GM12875 (cell line): Measurements from ENCODE around the gene ACACA.

Source experiments
- H3K4me3 ChIP-seq: one replicate; pipeline ENCODE4 v1.5.1; 2011; ENCODE audit warnings: low read depth, low read length, control low read depth
- TF ChIP-seq, protein P1 (sequence below): IDR thresholded peaks from 2 replicates; pipeline ENCODE4 v1.5.1; 2011; ENCODE audit warnings: low read depth, mild to moderate bottlenecking, control low read depth, inconsistent platforms, low read length, moderate library complexity, borderline replicate concordance; ENCODE audit not compliant: insufficient read depth

ACACA gene

DNA sequence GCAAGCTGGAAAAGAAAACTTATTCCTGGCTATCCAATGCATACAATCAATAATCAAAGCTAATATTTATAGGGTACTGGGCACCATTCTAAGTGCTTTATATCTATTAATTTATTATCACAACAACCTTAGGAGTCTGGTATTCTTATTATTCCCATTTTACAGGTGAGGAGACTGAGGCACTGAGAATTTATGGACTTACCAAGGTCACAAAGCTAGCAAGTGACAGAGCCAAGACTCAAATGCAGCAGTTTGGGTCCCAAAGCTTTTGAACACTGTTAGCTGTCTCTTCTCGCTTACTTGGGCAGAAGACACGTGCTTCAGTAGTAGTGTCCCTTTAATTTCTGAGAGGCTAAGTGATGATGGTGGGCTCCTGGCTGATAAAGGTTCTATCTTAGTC, 305.3 kb downstream of the ACACA start:
- no peak overlapping the region for H3K4me3 ChIP-seq
- TF ChIP-seq, protein P1, sequence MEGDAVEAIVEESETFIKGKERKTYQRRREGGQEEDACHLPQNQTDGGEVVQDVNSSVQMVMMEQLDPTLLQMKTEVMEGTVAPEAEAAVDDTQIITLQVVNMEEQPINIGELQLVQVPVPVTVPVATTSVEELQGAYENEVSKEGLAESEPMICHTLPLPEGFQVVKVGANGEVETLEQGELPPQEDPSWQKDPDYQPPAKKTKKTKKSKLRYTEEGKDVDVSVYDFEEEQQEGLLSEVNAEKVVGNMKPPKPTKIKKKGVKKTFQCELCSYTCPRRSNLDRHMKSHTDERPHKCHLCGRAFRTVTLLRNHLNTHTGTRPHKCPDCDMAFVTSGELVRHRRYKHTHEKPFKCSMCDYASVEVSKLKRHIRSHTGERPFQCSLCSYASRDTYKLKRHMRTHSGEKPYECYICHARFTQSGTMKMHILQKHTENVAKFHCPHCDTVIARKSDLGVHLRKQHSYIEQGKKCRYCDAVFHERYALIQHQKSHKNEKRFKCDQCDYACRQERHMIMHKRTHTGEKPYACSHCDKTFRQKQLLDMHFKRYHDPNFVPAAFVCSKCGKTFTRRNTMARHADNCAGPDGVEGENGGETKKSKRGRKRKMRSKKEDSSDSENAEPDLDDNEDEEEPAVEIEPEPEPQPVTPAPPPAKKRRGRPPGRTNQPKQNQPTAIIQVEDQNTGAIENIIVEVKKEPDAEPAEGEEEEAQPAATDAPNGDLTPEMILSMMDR = no peak

DNA sequence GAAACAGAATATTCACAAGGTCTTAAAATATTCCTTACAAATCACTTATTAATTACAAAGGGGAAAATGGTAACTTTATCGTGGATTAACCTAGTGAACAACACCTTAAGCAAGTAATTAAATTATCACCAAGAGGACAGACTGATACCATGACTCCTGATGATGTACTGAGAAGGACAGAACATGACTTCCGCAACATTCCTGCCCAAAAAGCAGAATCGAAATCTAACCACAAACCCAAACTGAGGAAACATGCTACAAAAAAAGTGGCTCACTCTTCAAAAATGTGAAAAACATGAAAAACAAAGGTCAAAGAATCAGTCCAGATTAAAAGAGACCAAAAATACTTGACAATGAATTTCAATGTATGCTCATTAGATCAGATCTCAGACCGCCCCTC, 306.4 kb downstream of the ACACA start:
- no peak overlapping the region for H3K4me3 ChIP-seq
- TF ChIP-seq, protein P1 = no peak

DNA sequence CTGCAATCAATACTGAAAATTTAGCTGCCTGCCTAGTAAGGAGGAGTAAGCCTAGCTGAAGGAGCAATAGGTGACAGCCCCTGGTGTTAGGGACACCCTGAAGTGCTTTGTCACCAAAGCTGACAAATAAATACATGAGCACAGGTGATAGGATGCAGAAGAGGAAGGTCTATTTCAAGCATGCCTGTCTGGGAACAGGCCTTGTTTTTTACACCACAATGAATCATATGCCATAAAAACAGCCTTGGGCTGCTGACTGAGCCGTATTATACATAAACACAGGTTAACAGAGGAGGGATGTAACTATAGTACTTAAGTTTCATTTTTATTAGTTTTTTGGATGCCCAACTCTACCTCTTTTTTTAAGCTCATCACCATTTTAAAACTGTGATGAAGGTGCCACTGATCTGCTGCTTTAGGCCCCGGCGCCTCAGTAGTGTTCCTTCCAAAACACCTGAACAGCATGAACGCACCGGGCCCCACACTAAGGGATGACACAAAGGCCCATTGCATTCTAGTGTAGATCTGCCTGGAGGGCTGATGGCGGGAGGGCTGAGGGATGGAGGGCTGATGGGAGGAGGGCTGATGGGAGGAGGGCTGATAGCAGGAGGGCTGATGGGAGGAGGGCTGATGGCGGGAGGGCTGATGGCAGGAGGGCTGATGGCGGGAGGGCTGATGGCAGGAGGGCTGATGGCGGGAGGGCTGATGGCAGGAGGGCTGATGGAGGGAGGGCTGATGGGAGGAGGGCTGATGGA, 307.5 kb downstream of the ACACA start:
- TF ChIP-seq, protein P1 = no peak
- H3K4me3 ChIP-seq = no peak overlapping the region

DNA sequence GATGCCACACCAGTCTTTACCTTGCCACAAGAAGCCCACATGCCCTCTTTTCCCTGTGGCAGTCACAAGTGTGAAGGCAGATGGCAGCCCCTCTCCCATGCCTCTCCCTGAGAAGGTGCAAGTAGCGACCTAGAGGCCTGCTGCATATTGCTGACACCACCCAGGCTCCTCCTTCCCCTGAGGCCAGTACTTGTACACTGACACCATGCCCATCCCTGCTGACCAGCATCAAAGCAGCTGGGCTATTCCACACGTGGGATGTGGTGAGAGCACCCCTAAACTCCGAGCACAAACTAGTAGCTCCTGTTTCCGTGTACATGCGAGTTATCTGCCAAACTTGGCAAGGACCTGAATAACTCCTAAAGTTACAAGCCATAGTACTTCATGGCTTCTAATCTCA, 308.5 kb downstream of the ACACA start:
- H3K4me3 ChIP-seq = no peak overlapping the region
- TF ChIP-seq, protein P1 = no peak

DNA sequence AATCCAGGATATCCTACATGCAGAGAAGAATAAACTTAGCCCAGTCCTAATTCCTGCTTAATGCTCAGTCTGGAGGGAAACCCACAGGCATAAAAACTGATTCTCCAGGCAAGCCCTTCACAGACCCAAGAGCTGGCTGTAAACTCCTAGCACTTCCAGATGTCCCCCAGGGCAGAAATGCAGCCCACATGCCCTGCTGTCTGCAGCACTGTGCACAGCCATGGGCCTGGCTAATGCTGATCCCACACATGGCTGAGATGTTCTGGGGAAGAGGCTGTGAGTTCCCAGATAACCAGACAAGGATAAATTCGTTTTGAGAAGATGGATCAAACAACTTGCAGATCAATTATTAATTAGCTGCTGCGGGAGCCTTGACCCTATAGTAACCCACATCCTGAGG, 309.5 kb downstream of the ACACA start:
- TF ChIP-seq, protein P1 = no peak
- no peak overlapping the region for H3K4me3 ChIP-seq

DNA sequence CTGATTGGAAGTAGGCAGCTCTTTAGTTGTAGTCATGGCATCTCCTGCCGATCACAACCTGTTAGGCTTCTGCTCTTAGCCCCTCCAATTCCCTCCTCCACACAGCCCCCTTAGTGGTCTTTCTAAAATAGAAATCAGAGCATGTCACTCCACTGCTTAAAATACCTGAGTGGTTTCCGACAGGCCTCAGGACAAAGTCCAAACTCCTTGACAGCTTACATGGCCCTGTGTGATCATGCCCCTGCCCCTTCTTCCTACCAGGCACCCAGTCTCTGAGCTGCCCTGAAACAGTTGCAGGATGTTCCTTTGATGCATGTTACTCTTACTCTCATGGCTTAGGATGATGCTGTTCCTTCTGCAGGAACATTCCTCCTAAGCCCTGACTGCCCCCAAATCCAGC, 310.6 kb downstream of the ACACA start:
- TF ChIP-seq, protein P1 = no peak
- H3K4me3 ChIP-seq = no peak overlapping the region

DNA sequence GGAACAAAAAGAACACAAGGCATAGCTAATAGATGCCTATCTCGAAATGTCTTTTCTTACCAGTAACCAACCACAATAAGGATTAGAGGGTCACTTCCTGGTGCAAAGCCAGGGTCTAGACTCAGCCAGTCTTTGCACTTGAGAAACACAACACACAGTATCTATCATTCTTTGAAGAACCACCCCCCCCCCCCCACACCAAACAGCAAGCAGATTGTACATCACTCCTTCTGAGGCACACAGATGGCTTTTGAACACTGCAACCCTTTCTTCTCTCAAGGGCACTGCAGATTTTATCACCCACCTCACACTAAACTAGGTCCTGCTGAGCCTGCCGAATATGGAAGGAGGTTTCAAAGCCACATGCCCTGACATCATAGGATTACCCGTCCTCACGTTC, 312.2 kb downstream of the ACACA start:
- no peak overlapping the region for H3K4me3 ChIP-seq
- TF ChIP-seq, protein P1 = no peak
